Stimulated activated effector memory CD8-positive, alpha-beta T cell treated with anti-CD3 and anti-CD28 coated beads, Interleukin-12 subunit alpha, Interleukin-12 subunit beta, amount 100 ng/mL, for 72 hours (primary cell): ENCODE results near the gene RNF41.
"Not testable (repeated sequence)": the region's sequence is repeated elsewhere in the genome, so short reads cannot be mapped to it uniquely, and the experiment has no call there.

Experiments
- ATAC-seq: fragments of 150-1000 bp; cut with Tn5 transposase; 2 replicates; pipeline ENCODE4 v1.10.0; 2021
- DNase-seq, 2 donors: peaks; one replicate each; pipeline ENCODE4 v3.0.0; 2021 to 2022; ENCODE audit warnings: low spot score in 2 of 2
- H3K27ac Mint-ChIP-seq: one replicate; pipeline ENCODE4 v1.8.0; 2022; ENCODE audit warnings: mild to moderate bottlenecking, mixed read lengths
- H3K36me3 Mint-ChIP-seq: one replicate; pipeline ENCODE4 v1.8.0; 2022; ENCODE audit warnings: mild to moderate bottlenecking, mixed read lengths
- H3K4me1 Mint-ChIP-seq: one replicate; pipeline ENCODE4 v1.8.0; 2022; ENCODE audit warnings: mixed read lengths
- H3K4me3 Mint-ChIP-seq: one replicate; pipeline ENCODE4 v1.8.0; 2022; ENCODE audit warnings: mild to moderate bottlenecking, mixed read lengths
- H3K9me3 Mint-ChIP-seq: one replicate; pipeline ENCODE4 v1.8.0; 2022; ENCODE audit warnings: mixed read lengths

Gene RNF41

GRCh38 chr12:56206452-56207166 is 15.1 kb downstream of the RNF41 start:
- Mint-ChIP-seq H3K4me3 (no peak overlapping the region), H3K36me3 (peaks cover 76% of the 10 kb centered on the region), H3K27ac (no peak overlapping the region), H3K9me3 (no peaks in the 10 kb centered on the region), H3K4me1 (no peaks in the 10 kb centered on the region)
- DNase-seq (no peak), ATAC-seq (peak; percentile 73)

DNA sequence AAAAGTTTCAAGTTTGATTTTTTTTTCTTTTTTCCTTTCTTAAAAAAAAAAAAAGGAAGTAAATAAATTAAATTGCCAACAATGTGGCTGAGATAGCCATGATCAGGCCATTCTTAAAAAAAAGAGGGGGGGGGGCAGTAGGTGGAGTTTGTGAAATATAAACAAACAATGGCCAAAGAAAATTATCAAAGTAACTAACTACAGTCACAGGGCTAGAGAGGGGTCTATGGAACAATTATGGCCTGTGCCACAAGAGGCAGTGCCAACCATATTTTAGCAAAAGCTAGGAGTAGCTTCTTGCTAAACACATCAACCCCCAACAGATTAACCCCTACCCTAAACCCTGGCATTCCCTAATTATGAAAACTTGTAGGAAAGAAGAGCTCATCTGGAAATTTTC is 16.3 kb downstream of the RNF41 start:
- H3K9me3 Mint-ChIP-seq: no peaks in the 10 kb centered on the region
- H3K4me3 Mint-ChIP-seq: no peak overlapping the region
- ATAC-seq: no peak

GRCh38 chr12:56204275-56204674 is 17.4 kb downstream of the RNF41 start:
- ATAC-seq: no peak
- no peaks in the 10 kb centered on the region for H3K4me1 Mint-ChIP-seq
- no peak overlapping the region for H3K27ac Mint-ChIP-seq
- H3K9me3 Mint-ChIP-seq: no peaks in the 10 kb centered on the region
- no peak overlapping the region for H3K4me3 Mint-ChIP-seq
- peaks cover 52% of the 10 kb centered on the region for H3K36me3 Mint-ChIP-seq
- DNase-seq: no peak

More for the DNA sequence above, 16.3 kb downstream of the RNF41 start:
- Mint-ChIP-seq H3K27ac (no peak overlapping the region), H3K36me3 (peaks cover 64% of the 10 kb centered on the region), H3K4me1 (no peaks in the 10 kb centered on the region)
- no peak for DNase-seq

GRCh38 chr12:56202838-56203237 is 18.9 kb downstream of the RNF41 start:
- DNase-seq: no peak
- no peaks in the 10 kb centered on the region for H3K4me1 Mint-ChIP-seq
- peak overlapping the region; percentile 38 for H3K27ac Mint-ChIP-seq
- H3K36me3 Mint-ChIP-seq: peaks cover 38% of the 10 kb centered on the region
- ATAC-seq: no peak
- no peaks in the 10 kb centered on the region for H3K9me3 Mint-ChIP-seq
- no peak overlapping the region for H3K4me3 Mint-ChIP-seq

DNA sequence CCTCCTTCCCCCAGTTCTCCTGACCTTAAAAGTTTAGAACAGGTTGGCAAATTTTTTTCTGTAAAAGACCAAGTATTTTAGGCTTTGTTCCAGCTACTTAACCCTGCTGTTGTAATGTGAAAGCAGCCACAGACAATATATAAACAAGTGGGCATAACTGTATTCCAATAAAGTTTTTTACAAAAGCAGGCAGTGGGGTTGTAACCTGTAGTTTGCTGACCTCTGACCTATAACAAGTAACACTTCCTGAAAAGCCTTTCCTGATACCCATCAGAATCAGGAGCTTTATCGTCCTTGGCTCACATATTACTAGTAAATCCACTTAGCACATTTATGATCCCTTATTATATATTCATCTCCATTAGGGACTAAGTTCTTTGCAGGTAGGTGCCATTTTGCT is 19.4 kb downstream of the RNF41 start:
- Mint-ChIP-seq H3K4me1 (no peaks in the 10 kb centered on the region), H3K9me3 (no peaks in the 10 kb centered on the region), H3K27ac (peak overlapping the region; percentile 38), H3K4me3 (no peak overlapping the region), H3K36me3 (peaks cover 33% of the 10 kb centered on the region)
- ATAC-seq (no peak), DNase-seq (no peak)

- ATAC-seq: no peak
- Mint-ChIP-seq H3K27ac (no peak overlapping the region), H3K4me3 (no peak overlapping the region), H3K36me3 (no peaks in the 10 kb centered on the region), H3K4me1 (peaks cover 5% of the 10 kb centered on the region), H3K9me3 (no peaks in the 10 kb centered on the region)
- no peak for DNase-seq
Measured at GRCh38 chr12:56198836-56199235, 22.9 kb downstream of the RNF41 start.

- peaks cover 11% of the 10 kb centered on the region for H3K4me1 Mint-ChIP-seq
- no peak for DNase-seq
- no peak overlapping the region for H3K27ac Mint-ChIP-seq
- no peaks in the 10 kb centered on the region for H3K9me3 Mint-ChIP-seq
- no peak for ATAC-seq
- H3K4me3 Mint-ChIP-seq: no peak overlapping the region
- no peaks in the 10 kb centered on the region for H3K36me3 Mint-ChIP-seq
Measured at GRCh38 chr12:56197921-56198635, 23.6 kb downstream of the RNF41 start.

DNA sequence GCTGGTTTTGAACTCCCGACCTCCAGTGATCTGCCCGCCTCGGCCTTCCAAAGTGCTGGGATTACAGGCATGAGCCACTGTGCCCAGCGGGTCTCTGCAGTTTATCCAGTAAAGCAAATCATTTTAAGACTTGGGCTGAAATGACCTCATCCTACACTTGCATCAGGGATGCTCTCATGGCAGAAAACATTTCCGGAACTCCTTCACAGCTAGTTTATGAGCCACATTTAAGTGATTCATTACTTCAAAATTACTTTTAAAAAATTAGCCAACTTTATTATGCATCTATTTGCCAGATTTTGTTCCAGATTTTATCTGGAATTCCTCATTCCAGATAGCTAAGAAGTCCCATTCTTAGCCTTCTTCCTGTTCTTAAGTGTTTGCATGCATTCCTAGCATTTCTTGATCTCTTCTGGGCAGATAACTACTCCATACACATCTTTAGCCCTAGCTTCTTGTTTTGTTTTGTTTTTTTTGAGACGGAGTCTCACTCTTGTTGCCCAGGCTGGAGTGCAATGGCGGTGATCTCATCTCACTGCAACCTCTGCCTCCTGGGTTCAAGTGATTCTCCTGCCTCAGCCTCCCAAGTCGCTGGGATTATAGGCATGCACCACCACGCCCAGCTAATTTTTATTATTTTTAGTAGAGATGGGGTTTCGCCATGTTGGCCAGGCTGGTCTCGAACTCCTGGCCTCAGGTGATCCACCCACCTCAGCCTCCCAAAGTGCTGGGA is 24.7 kb downstream of the RNF41 start:
- H3K4me3 Mint-ChIP-seq, H3K9me3 Mint-ChIP-seq, ATAC-seq, H3K27ac Mint-ChIP-seq, DNase-seq, H3K36me3 Mint-ChIP-seq: not testable (repeated sequence)
- peaks cover 19% of the 10 kb centered on the region for H3K4me1 Mint-ChIP-seq

- Mint-ChIP-seq H3K4me1 (peaks cover 39% of the 10 kb centered on the region), H3K4me3 (no peak overlapping the region), H3K36me3 (peaks cover 21% of the 10 kb centered on the region), H3K27ac (peak overlapping the region; percentile 84), H3K9me3 (no peaks in the 10 kb centered on the region)
- peak; percentile 29 for ATAC-seq
- peak; percentile 58 to 83 for DNase-seq
Measured at GRCh38 chr12:56193025-56193578, 28.6 kb downstream of the RNF41 start.

DNA sequence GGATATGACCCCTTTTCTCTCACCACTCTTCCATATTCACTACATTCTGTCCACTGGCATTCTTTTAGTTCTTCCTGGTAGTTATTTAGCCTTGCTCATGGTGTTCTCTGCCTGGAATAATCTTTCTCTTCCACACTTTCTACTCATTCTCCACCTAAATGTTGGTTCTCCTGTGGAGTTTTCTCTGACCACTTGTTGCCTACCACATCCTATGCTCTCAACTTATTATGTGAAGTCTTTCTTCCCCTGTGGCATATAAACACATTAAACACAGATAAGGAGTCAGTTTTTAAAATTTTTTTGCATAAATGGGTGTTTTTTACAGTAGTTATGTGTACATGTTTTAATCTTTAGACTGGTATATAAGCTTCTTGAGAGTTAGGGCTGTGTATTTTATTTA is 29.1 kb downstream of the RNF41 start:
- Mint-ChIP-seq H3K36me3 (peaks cover 27% of the 10 kb centered on the region), H3K27ac (peak overlapping the region; percentile 84), H3K4me1 (peaks cover 44% of the 10 kb centered on the region)

DNA sequence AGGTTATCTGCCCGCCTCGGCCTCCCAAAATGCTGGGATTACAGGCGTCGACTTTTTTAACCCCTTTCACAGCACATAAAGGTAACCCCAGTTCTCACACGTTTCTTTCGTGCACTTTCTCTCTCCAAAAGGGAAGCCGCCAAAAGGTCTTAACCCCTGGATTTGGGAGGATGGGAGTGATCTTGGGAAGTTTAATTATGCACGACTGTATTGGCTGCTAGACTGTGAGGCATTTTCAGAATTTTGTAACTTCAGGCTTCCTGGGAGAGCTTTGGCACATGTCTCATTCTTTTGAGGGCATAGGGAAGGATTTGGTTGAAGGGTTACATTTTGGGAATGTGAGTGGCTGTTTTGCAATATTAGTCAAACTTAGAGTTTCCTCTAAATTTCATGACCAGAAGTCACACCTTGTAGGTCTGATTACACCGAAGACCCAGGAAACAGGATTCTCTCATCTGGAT is 31.0 kb downstream of the RNF41 start:
- no peak for DNase-seq
- no peak for ATAC-seq
- Mint-ChIP-seq H3K9me3 (no peaks in the 10 kb centered on the region), H3K27ac (peak overlapping the region; percentile 100), H3K4me1 (peaks cover 60% of the 10 kb centered on the region), H3K36me3 (peaks cover 45% of the 10 kb centered on the region), H3K4me3 (peak overlapping the region; percentile 97)

More for the DNA sequence above, 29.1 kb downstream of the RNF41 start:
- H3K4me3 Mint-ChIP-seq: no peak overlapping the region
- no peaks in the 10 kb centered on the region for H3K9me3 Mint-ChIP-seq
- no peak for DNase-seq
- ATAC-seq: no peak

DNA sequence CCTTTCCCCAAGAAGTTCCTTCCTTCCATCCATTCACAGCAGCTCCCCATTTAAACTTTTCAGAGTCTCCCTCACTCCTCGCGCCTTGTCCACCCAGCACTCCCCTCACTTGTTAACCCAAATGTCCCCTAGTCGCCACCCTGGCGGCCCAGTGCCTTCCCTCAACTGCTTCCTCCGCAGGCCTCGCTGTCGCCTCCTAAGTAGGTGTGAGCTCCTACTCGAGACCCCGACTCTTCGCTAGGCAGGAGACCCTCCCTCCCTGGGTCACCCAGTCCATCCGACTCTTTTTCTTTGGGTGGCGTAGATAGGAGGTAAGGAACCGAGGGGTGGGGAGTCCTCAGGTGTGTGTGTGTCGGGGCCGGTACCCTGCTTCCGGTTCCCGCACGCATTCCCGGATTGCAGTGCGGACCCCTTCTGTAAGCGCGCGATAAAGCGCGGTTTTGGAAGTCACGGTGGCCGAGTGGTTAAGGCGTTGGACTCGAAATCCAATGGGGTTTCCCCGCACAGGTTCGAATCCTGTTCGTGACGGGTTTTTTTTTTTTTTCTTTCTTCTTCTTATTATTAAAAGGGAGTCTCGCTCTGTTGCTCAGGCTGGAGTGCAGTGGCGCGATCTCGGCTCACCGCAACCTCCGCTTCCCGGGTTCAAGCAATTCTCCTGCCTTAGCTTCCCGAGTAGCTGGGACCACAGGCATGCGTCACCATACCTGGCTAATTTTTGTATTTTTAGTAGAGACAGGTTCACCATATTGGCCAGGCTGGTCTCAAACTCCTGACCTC is 31.6 kb downstream of the RNF41 start:
- DNase-seq (peak; percentile 72 to 96), ATAC-seq (peak; percentile 63)
- H3K4me3 Mint-ChIP-seq: peak overlapping the region; percentile 97
- no peaks in the 10 kb centered on the region for H3K9me3 Mint-ChIP-seq
- peak overlapping the region; percentile 100 for H3K27ac Mint-ChIP-seq
- peaks cover 62% of the 10 kb centered on the region for H3K4me1 Mint-ChIP-seq
- H3K36me3 Mint-ChIP-seq: peaks cover 51% of the 10 kb centered on the region

- peak within 1 kb of the TSS; percentile 97 for H3K4me3 Mint-ChIP-seq
- peaks cover 60% of the 10 kb centered on the region for H3K4me1 Mint-ChIP-seq
- H3K27ac Mint-ChIP-seq: peak within 1 kb of the TSS; percentile 100
- H3K36me3 Mint-ChIP-seq: peaks cover 59% of the 10 kb centered on the region
- DNase-seq (peak; percentile 86 to 92), ATAC-seq (peak; percentile 93)
- H3K9me3 Mint-ChIP-seq: no peaks in the 10 kb centered on the region
Measured at GRCh38 chr12:56189099-56189917, 32.4 kb downstream of the RNF41 start, which contains the start of gene SMARCC2. SMARCC2 (minus strand) TSS chr12:56189483; CDS start chr12:56189461, 22 bp downstream.

GRCh38 chr12:56188778-56189098 is 33.0 kb downstream of the RNF41 start:
- Mint-ChIP-seq H3K36me3 (peaks cover 65% of the 10 kb centered on the region), H3K4me3 (peak overlapping the region; percentile 97), H3K9me3 (no peaks in the 10 kb centered on the region), H3K27ac (peak overlapping the region; percentile 90), H3K4me1 (peaks cover 56% of the 10 kb centered on the region)
- peak; percentile 0 for ATAC-seq
- DNase-seq: peak in 1 of 2 donors; percentile 70
